Endothelial cell of umbilical vein (primary cell): ENCODE measurements around the gene AJAP1.

Experiments
- CTCF ChIP-seq, 2 donors: IDR thresholded peaks; 1 replicate in 1 of 2; 2 replicates in 1 of 2; pipeline ENCODE4 v1.5.1; 2011; ENCODE audit warnings: low read length in 2 of 2, mild to moderate bottlenecking in 2 of 2, moderate library complexity in 2 of 2, control low read depth in 1 of 2, inconsistent platforms in 1 of 2, low read depth in 1 of 2; ENCODE audit not compliant: insufficient read depth in 1 of 2; ENCODE audit errors: extremely low read depth in 1 of 2
- EZH2 ChIP-seq: IDR thresholded peaks from 2 replicates; pipeline ENCODE4 v1.6.1; 2012; ENCODE audit warnings: borderline replicate concordance, low read depth, mild to moderate bottlenecking, moderate library complexity, low read length, inconsistent platforms; ENCODE audit not compliant: severe bottlenecking
- GATA2 ChIP-seq: IDR thresholded peaks from 2 replicates; pipeline ENCODE4 v1.7.0; 2011; ENCODE audit warnings: low read depth, mild to moderate bottlenecking, moderate library complexity, mixed read lengths, low read length; ENCODE audit not compliant: insufficient read length, insufficient read depth
- POLR2AphosphoS5 ChIP-seq: IDR thresholded peaks from 2 replicates; pipeline ENCODE4 v1.6.1; 2012; ENCODE audit warnings: low read depth, mild to moderate bottlenecking, control low read depth, low read length, moderate library complexity; ENCODE audit not compliant: insufficient read depth

GRCh38 chr1:4820543-4820942 lies 166.1 kb downstream of the AJAP1 start:
- TF ChIP-seq POLR2AphosphoS5 (no peak), CTCF (IDR thresholded peaks at IDR 0.05; ENCODE audit: extremely low read depth in 1 of 2, insufficient read depth in 1 of 2, low read depth in 1 of 2, low read length in 2 of 2) (no peak), EZH2 (no peak), GATA2 (no peak)
